ENCODE results near the gene XYLB.

GRCh38 chr3:38347421-38348200, 1.0 kb downstream of the XYLB start:
- TF ChIP-seq YY1 (IDR thresholded peaks at IDR 0.05; ENCODE audit: low read depth) (no peak), NFIC (IDR thresholded peaks at IDR 0.05) (no peak), REST (IDR thresholded peaks at IDR 0.05; ENCODE audit: low read depth) (no peak), MAX (IDR thresholded peaks at IDR 0.05) (no peak), EP300 (IDR thresholded peaks at IDR 0.05; ENCODE audit: borderline replicate concordance) (no peak), RAD21 (IDR thresholded peaks at IDR 0.05; ENCODE audit: low read depth) (no peak), TAF1 (IDR thresholded peaks at IDR 0.05; ENCODE audit: low read depth) (no peak), CEBPB (IDR thresholded peaks at IDR 0.05) (no peak), FOXM1 (IDR thresholded peaks at IDR 0.05; ENCODE audit: borderline replicate concordance, low read depth) (no peak), CREB1 (IDR thresholded peaks at IDR 0.05; ENCODE audit: low read depth) (no peak), USF1 (IDR thresholded peaks at IDR 0.05) (no peak)

Data from Ishikawa (cell line).